ENCODE results near the gene MAP4K5.

GRCh38 chr14:50521912-50522341 is 10.4 kb downstream of the MAP4K5 start:
- TF ChIP-seq GATA2 (IDR thresholded peaks at IDR 0.05; ENCODE audit: low read depth, low read length) (no peak), GATA3 (IDR thresholded peaks at IDR 0.05; ENCODE audit: low read depth, low read length) (no peak)

Data from SH-SY5Y (cell line).